HS-5 (cell line): Measurements from ENCODE around the gene PTEN.
"Not testable (repeated sequence)": the region's sequence is repeated elsewhere in the genome, so short reads cannot be mapped to it uniquely, and the experiment has no call there.

Experiments used
- DNase-seq: peaks from one replicate; pipeline ENCODE4 v3.0.0-alpha.2; 2012; ENCODE audit warnings: low read depth

PTEN gene

GRCh38 chr10:87863053-87863943 is at the start of gene PTEN, which contains the start of gene KLLN:
Gene PTEN, plus strand, starts transcription at chr10:87863625. Its CDS starts 845 bp downstream, at chr10:87864470.
Gene KLLN, minus strand, starts transcription at chr10:87863533. Its CDS starts 1,046 bp downstream, at chr10:87862487.
- no peak for DNase-seq

- no peak for DNase-seq
Measured at GRCh38 chr10:87816163-87816897, 47.1 kb upstream of the PTEN start.

GRCh38 chr10:87816898-87817608 is 46.4 kb upstream of the PTEN start:
- DNase-seq, result no peak

- DNase-seq, result peak; percentile 55
Measured at GRCh38 chr10:87817609-87818504, 45.6 kb upstream of the PTEN start, which contains the start of gene ATAD1. Gene ATAD1, minus strand, starts transcription at chr10:87818226. Its CDS starts 3,627 bp downstream, at chr10:87814599.

- DNase-seq, result no peak
Measured at GRCh38 chr10:87818505-87819288, 44.7 kb upstream of the PTEN start.

- no peak for DNase-seq
Measured at GRCh38 chr10:87819289-87819585, 44.2 kb upstream of the PTEN start.

- no peak for DNase-seq
Measured at GRCh38 chr10:87826653-87827052, 36.8 kb upstream of the PTEN start.

GRCh38 chr10:87827681-87828080 is 35.7 kb upstream of the PTEN start:
- DNase-seq, result no peak

- not testable (repeated sequence) for DNase-seq
Measured at GRCh38 chr10:87829051-87829450, 34.4 kb upstream of the PTEN start.

- no peak for DNase-seq
Measured at GRCh38 chr10:87829986-87830729, 33.3 kb upstream of the PTEN start.

GRCh38 chr10:87836098-87836497 is 27.3 kb upstream of the PTEN start:
- DNase-seq, result no peak

GRCh38 chr10:87837445-87837844 is 26.0 kb upstream of the PTEN start:
- DNase-seq, result no peak

- no peak for DNase-seq
Measured at GRCh38 chr10:87838650-87839049, 24.8 kb upstream of the PTEN start.

- no peak for DNase-seq
Measured at GRCh38 chr10:87841186-87841585, 22.2 kb upstream of the PTEN start.

GRCh38 chr10:87842220-87842641 is 21.2 kb upstream of the PTEN start:
- no peak for DNase-seq

GRCh38 chr10:87842776-87843497 is 20.5 kb upstream of the PTEN start:
- no peak for DNase-seq

- no peak for DNase-seq
Measured at GRCh38 chr10:87843714-87844113, 19.7 kb upstream of the PTEN start.

GRCh38 chr10:87844837-87845623 is 18.4 kb upstream of the PTEN start:
- DNase-seq, result no peak
